ENCODE data around the gene MICALL2. TPM values are rescaled to one million over a fixed set of nuclear protein-coding genes. Genes with fewer than 3 reads are reported as not detected.

The MICALL2 gene
- polyA plus RNA-seq, 1 of the 3 experiments (the other 2 are of a cell fraction) = 38.8 TPM

DNA sequence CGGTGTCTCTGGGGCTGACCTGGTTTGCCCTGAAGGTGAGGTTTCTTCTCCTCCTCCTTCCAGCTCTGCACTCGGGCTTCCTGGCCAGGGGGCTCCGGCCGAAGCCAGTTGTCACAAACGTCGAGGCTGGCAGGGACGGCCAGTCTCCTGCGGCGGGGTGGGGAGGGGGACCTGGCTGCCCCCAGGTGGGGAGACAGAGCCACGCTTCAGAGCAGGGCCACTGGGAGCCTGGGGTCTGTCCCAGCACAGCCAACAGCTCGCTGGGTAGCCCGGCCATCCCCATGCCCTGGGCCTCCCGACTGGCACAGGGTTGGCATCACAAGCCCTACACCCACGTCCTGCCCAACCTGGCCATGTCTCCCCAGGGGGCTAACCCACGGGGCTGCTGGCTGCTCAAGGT is 20.4 kb downstream of the MICALL2 start:
- 75% methylated on average over 5 of the region's 15 CpGs for WGBS (ENCODE audit: low lambda C conversion rate)
- H3K4me3 ChIP-seq (ENCODE audit: low read depth in 2 of 2, low read length in 1 of 2) = no peak overlapping the region
- peaks cover 12% of the 10 kb centered on the region; the same call in 1 of the 2 replicates for H4K20me1 ChIP-seq (ENCODE audit: insufficient read depth)
- POLR2A ChIA-PET = no interaction called here
- H2AFZ ChIP-seq (ENCODE audit: low read depth) = no peak overlapping the region
- H3K4me2 ChIP-seq = no peak overlapping the region
- CTCF ChIA-PET = interaction anchor here (0.8 to 1.8 kb wide), 6 partner anchors 18 to 246 kb away, joined by 3 to 5 read pairs (median 4); partner anchors contain the start of gene TMEM184A
- no peaks in the 10 kb centered on the region for H3K79me2 ChIP-seq (ENCODE audit: insufficient read depth)
- TF ChIP-seq, protein P1, sequence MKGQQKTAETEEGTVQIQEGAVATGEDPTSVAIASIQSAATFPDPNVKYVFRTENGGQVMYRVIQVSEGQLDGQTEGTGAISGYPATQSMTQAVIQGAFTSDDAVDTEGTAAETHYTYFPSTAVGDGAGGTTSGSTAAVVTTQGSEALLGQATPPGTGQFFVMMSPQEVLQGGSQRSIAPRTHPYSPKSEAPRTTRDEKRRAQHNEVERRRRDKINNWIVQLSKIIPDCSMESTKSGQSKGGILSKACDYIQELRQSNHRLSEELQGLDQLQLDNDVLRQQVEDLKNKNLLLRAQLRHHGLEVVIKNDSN (IDR thresholded peaks at IDR 0.05; ENCODE audit: borderline replicate concordance, low read depth) = no peak
- TF ChIP-seq RCOR1 (IDR thresholded peaks at IDR 0.05; ENCODE audit: low read length) = no peak
- no peak for TF ChIP-seq FOXM1 (IDR thresholded peaks at IDR 0.05; ENCODE audit: low read depth)
- TF ChIP-seq, protein P2, sequence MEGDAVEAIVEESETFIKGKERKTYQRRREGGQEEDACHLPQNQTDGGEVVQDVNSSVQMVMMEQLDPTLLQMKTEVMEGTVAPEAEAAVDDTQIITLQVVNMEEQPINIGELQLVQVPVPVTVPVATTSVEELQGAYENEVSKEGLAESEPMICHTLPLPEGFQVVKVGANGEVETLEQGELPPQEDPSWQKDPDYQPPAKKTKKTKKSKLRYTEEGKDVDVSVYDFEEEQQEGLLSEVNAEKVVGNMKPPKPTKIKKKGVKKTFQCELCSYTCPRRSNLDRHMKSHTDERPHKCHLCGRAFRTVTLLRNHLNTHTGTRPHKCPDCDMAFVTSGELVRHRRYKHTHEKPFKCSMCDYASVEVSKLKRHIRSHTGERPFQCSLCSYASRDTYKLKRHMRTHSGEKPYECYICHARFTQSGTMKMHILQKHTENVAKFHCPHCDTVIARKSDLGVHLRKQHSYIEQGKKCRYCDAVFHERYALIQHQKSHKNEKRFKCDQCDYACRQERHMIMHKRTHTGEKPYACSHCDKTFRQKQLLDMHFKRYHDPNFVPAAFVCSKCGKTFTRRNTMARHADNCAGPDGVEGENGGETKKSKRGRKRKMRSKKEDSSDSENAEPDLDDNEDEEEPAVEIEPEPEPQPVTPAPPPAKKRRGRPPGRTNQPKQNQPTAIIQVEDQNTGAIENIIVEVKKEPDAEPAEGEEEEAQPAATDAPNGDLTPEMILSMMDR (IDR thresholded peaks at IDR 0.05) = no peak
- no peak for TF ChIP-seq POLR2AphosphoS5 (IDR thresholded peaks at IDR 0.05; ENCODE audit: low read depth, low read length)
- TF ChIP-seq TCF12 (IDR thresholded peaks at IDR 0.05) = no peak
- TF ChIP-seq TAF1 (IDR thresholded peaks at IDR 0.05; ENCODE audit: borderline replicate concordance, low read depth, low read length) = no peak
- no peaks in the 10 kb centered on the region for H3K9me2 ChIP-seq
- H3K4me1 ChIP-seq (ENCODE audit: control insufficient read depth in 1 of 2, insufficient read depth in 2 of 2, low read depth in 1 of 2, low read length in 1 of 2) = peaks cover 0 to 6% of the 10 kb centered on the region in 2 experiments; a peak in 1 of 4 replicates
- DNase-seq = no peak
- no peak overlapping the region for H3K9ac ChIP-seq
- no peaks in the 10 kb centered on the region for H3K9me3 ChIP-seq
- no peak overlapping the region for H3K27ac ChIP-seq (ENCODE audit: low read depth in 2 of 2, low read length in 1 of 2)
- H3F3A ChIP-seq (replicated peaks; ENCODE audit: insufficient read depth) = peaks cover 6% of the 10 kb centered on the region
- no peaks in the 10 kb centered on the region for H3K27me3 ChIP-seq (ENCODE audit: insufficient read depth)
- H3K36me3 ChIP-seq (replicated peaks in 1 of 2; ENCODE audit: control insufficient read depth in 1 of 2, insufficient read depth in 2 of 2, low read length in 1 of 2) = peaks cover 0 to 24% of the 10 kb centered on the region in 2 experiments

DNA sequence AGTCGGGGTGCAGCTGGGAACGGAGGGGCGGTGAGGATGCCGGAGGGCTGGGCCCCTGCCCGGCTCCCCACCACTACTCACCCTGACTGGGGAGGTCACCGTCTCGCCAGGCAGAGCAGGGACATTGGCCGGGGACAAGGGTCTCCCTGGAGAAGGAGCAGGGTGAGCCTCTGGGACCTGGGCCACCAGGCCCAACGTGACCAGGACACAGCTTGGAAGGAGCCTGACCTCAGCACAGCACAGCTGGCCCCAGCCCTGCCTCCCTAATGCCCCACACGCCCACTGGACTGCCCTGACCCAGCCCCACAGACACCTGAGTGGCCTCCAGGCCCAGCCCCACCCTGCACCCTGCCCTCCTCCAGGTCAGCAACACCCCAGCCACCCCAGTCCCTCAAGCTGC is 21.1 kb downstream of the MICALL2 start:
- Histone ChIP-seq H4K20me1 (ENCODE audit: insufficient read depth) (peaks cover 18% of the 10 kb centered on the region), H3F3A (replicated peaks; ENCODE audit: insufficient read depth) (peaks cover 6% of the 10 kb centered on the region), H3K9me2 (no peaks in the 10 kb centered on the region), H3K9me3 (no peaks in the 10 kb centered on the region), H3K27me3 (ENCODE audit: insufficient read depth) (no peaks in the 10 kb centered on the region), H3K36me3 (replicated peaks in 1 of 2; ENCODE audit: control insufficient read depth in 1 of 2, insufficient read depth in 2 of 2, low read length in 1 of 2) (peaks cover 0 to 24% of the 10 kb centered on the region in 2 experiments), H3K4me2 (no peak overlapping the region), H3K79me2 (ENCODE audit: insufficient read depth) (no peaks in the 10 kb centered on the region), H2AFZ (ENCODE audit: low read depth) (no peak overlapping the region), H3K4me1 (ENCODE audit: control insufficient read depth in 1 of 2, insufficient read depth in 2 of 2, low read depth in 1 of 2, low read length in 1 of 2) (peaks cover 0 to 6% of the 10 kb centered on the region in 2 experiments; a peak in 1 of 4 replicates), H3K27ac (ENCODE audit: low read depth in 2 of 2, low read length in 1 of 2) (no peak overlapping the region), H3K9ac (no peak overlapping the region), H3K4me3 (ENCODE audit: low read depth in 2 of 2, low read length in 1 of 2) (no peak overlapping the region)
- WGBS (ENCODE audit: low lambda C conversion rate) = 85% methylated on average over 5 of the region's 10 CpGs
- POLR2A ChIA-PET = no interaction called here
- TF ChIP-seq FOXJ3 (CRISPR knock-in tag; IDR thresholded peaks at IDR 0.05) = no peak
- no peak for TF ChIP-seq CHD2 (IDR thresholded peaks at IDR 0.05; ENCODE audit: low read length, partially characterized antibody)
- TF ChIP-seq, protein P3, sequence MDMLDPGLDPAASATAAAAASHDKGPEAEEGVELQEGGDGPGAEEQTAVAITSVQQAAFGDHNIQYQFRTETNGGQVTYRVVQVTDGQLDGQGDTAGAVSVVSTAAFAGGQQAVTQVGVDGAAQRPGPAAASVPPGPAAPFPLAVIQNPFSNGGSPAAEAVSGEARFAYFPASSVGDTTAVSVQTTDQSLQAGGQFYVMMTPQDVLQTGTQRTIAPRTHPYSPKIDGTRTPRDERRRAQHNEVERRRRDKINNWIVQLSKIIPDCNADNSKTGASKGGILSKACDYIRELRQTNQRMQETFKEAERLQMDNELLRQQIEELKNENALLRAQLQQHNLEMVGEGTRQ (IDR thresholded peaks at IDR 0.05; ENCODE audit: borderline replicate concordance, low read depth, low read length) = no peak
- TF ChIP-seq RAD21 (IDR thresholded peaks at IDR 0.05; ENCODE audit: low read length) = no peak
- no peak for TF ChIP-seq TEAD4 (IDR thresholded peaks at IDR 0.05; ENCODE audit: borderline replicate concordance, insufficient read depth)
- TF ChIP-seq NRF1 (IDR thresholded peaks at IDR 0.05; ENCODE audit: low read depth, low read length) = no peak
- TF ChIP-seq, protein P4, sequence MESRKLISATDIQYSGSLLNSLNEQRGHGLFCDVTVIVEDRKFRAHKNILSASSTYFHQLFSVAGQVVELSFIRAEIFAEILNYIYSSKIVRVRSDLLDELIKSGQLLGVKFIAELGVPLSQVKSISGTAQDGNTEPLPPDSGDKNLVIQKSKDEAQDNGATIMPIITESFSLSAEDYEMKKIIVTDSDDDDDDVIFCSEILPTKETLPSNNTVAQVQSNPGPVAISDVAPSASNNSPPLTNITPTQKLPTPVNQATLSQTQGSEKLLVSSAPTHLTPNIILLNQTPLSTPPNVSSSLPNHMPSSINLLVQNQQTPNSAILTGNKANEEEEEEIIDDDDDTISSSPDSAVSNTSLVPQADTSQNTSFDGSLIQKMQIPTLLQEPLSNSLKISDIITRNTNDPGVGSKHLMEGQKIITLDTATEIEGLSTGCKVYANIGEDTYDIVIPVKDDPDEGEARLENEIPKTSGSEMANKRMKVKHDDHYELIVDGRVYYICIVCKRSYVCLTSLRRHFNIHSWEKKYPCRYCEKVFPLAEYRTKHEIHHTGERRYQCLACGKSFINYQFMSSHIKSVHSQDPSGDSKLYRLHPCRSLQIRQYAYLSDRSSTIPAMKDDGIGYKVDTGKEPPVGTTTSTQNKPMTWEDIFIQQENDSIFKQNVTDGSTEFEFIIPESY (IDR thresholded peaks at IDR 0.05; ENCODE audit: borderline replicate concordance, low read depth) = no peak
- TF ChIP-seq, protein P5, sequence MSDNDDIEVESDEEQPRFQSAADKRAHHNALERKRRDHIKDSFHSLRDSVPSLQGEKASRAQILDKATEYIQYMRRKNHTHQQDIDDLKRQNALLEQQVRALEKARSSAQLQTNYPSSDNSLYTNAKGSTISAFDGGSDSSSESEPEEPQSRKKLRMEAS (IDR thresholded peaks at IDR 0.05; ENCODE audit: low read depth) = no peak
- TF ChIP-seq GABPA (IDR thresholded peaks at IDR 0.05; ENCODE audit: low read depth) = no peak
- TF ChIP-seq, protein P1 (IDR thresholded peaks at IDR 0.05; ENCODE audit: borderline replicate concordance, low read depth) = no peak
- TF ChIP-seq, protein P2 (IDR thresholded peaks at IDR 0.05) = no peak
- no peak for DNase-seq
- CTCF ChIA-PET = interaction anchor here (0.8 to 1.8 kb wide), 5 partner anchors 26 to 245 kb away, joined by 3 to 5 read pairs (median 5); no protein-coding TSS in a partner anchor

All from SK-N-SH (cell line).